Hepatocyte (in vitro differentiated cells): ENCODE data around the gene PLXDC1. TPM values are rescaled to one million over a fixed set of nuclear protein-coding genes. Genes with fewer than 3 reads are reported as not detected.
"Not testable (repeated sequence)": the region's sequence is repeated elsewhere in the genome, so short reads cannot be mapped to it uniquely, and the experiment has no call there.

Experiments used
- DNase-seq: peaks from one replicate; pipeline ENCODE4 v3.0.0-alpha.2; 2016; ENCODE audit warnings: low spot score
- H2AFZ ChIP-seq: fragments of 200-600 bp; sonication (generic); 2 replicates; pipeline ENCODE4 v1.6.0; 2016; ENCODE audit warnings: antibody characterized with exemption, mild to moderate bottlenecking
- H3K27ac ChIP-seq: fragments of 200-600 bp; sonication (generic); 2 replicates; pipeline ENCODE4 v1.5.1; 2016; ENCODE audit warnings: mild to moderate bottlenecking
- H3K27me3 ChIP-seq: fragments of 200-600 bp; sonication (generic); 2 replicates; pipeline ENCODE4 v1.6.1; 2016
- H3K36me3 ChIP-seq: fragments of 200-600 bp; sonication (generic); replicated peaks from 2 replicates; pipeline ENCODE4 v1.5.1; 2016; ENCODE audit warnings: low read depth; ENCODE audit not compliant: insufficient read depth
- H3K4me1 ChIP-seq: fragments of 200-600 bp; sonication (generic); 2 replicates; pipeline ENCODE4 v1.5.1; 2016; ENCODE audit warnings: mild to moderate bottlenecking, moderate library complexity; ENCODE audit not compliant: insufficient read depth
- H3K4me2 ChIP-seq: fragments of 200-600 bp; sonication (generic); 2 replicates; pipeline ENCODE4 v1.6.0; 2016
- H3K4me3 ChIP-seq: fragments of 200-600 bp; sonication (generic); 2 replicates; pipeline ENCODE4 v1.5.1; 2016; ENCODE audit warnings: mild to moderate bottlenecking
- H3K79me2 ChIP-seq: fragments of 200-600 bp; sonication (generic); 2 replicates; pipeline ENCODE4 v1.6.0; 2017; ENCODE audit warnings: mild to moderate bottlenecking
- H3K9me2 ChIP-seq: fragments of 200-600 bp; sonication (generic); replicated peaks from 2 replicates; pipeline ENCODE4 v1.6.0; 2017; ENCODE audit warnings: mild to moderate bottlenecking; ENCODE audit not compliant: insufficient read depth
- H3K9me3 ChIP-seq: fragments of 200-600 bp; sonication (generic); 2 replicates; pipeline ENCODE4 v1.5.1; 2016; ENCODE audit warnings: low read depth, mild to moderate bottlenecking
- H4K20me1 ChIP-seq: fragments of 200-600 bp; sonication (generic); 2 replicates; pipeline ENCODE4 v1.6.0; 2016; ENCODE audit warnings: mild to moderate bottlenecking; ENCODE audit not compliant: insufficient read depth, poor library complexity, severe bottlenecking
- EZH2 ChIP-seq: fragments of 200-600 bp; sonication (generic); IDR thresholded peaks from 2 replicates; pipeline ENCODE4 v1.6.1; 2016; ENCODE audit warnings: antibody characterized with exemption, mild to moderate bottlenecking, borderline replicate concordance
- EZH2phosphoT487 ChIP-seq: fragments of 200-600 bp; sonication (generic); IDR thresholded peaks from one replicate; pipeline ENCODE4 v1.6.1; 2018; ENCODE audit warnings: antibody characterized with exemption, mild to moderate bottlenecking, low read depth, moderate library complexity; ENCODE audit not compliant: unreplicated experiment, severe bottlenecking
- WGBS: methylation state at CpG from one replicate; pipeline ENCODE4 v1.1.6; 2016; ENCODE audit warnings: low lambda C conversion rate; ENCODE audit errors: missing lambda C conversion rate; 5-methylcytosine and 5-hydroxymethylcytosine counted together
- polyA plus RNA-seq: library from polyadenylated mRNA; unstranded; fragments of >200 nt; fragmentation: Nextera tagmentation; extraction: Ambion mirVana; gene quantifications from 2 replicates; pipeline ENCODE4 v1.2.1, GENCODE V29; 2016
- total RNA-seq: library from RNA; depleted of rRNA; stranded (reverse); fragments of >200 nt; gene quantifications from 2 replicates; pipeline ENCODE4 v1.2.3, GENCODE V29; 2014
- TF ChIP-seq, protein P1 (sequence below): fragments of 200-600 bp; sonication (generic); IDR thresholded peaks from 2 replicates; pipeline ENCODE4 v1.5.1; 2016; ENCODE audit warnings: antibody characterized with exemption, mild to moderate bottlenecking; ENCODE audit not compliant: poor library complexity

PLXDC1 gene
- total and polyA plus RNA-seq, 2 experiments from 2014 or later = 3.9 to 4.1 TPM

DNA sequence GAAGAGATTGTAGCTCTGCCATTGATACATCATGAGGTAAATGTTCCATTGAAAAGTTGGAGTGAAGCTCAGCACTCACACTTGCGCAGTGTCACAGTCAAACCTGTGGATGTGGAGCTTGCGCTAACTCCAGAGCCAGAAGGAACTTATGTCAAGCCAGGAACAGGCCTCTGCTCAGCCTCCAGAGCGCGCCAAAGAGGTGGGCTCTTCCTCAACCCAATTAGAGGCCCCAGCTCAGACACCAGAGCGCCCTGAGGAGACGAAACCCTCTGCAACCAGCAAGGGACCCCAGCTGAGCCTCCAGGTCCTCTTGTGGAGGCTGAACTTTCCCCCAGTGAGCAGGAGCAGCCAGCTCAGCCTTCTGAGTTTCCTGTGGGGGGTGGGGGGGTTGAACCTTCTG is 122.7 kb downstream of the PLXDC1 start:
- no peak overlapping the region for H3K27ac ChIP-seq
- no peak overlapping the region for H3K4me2 ChIP-seq
- TF ChIP-seq EZH2phosphoT487 (no peak), EZH2 (no peak)
- TF ChIP-seq, protein P1, sequence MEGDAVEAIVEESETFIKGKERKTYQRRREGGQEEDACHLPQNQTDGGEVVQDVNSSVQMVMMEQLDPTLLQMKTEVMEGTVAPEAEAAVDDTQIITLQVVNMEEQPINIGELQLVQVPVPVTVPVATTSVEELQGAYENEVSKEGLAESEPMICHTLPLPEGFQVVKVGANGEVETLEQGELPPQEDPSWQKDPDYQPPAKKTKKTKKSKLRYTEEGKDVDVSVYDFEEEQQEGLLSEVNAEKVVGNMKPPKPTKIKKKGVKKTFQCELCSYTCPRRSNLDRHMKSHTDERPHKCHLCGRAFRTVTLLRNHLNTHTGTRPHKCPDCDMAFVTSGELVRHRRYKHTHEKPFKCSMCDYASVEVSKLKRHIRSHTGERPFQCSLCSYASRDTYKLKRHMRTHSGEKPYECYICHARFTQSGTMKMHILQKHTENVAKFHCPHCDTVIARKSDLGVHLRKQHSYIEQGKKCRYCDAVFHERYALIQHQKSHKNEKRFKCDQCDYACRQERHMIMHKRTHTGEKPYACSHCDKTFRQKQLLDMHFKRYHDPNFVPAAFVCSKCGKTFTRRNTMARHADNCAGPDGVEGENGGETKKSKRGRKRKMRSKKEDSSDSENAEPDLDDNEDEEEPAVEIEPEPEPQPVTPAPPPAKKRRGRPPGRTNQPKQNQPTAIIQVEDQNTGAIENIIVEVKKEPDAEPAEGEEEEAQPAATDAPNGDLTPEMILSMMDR = no peak
- no peak for DNase-seq
- no peaks in the 10 kb centered on the region for H3K36me3 ChIP-seq
- no peaks in the 10 kb centered on the region for H4K20me1 ChIP-seq
- no peaks in the 10 kb centered on the region for H3K79me2 ChIP-seq
- no peaks in the 10 kb centered on the region for H3K9me3 ChIP-seq
- no peak overlapping the region for H2AFZ ChIP-seq
- WGBS = 95% methylated on average over 6 of the region's 6 CpGs
- no peaks in the 10 kb centered on the region for H3K27me3 ChIP-seq
- peaks cover 13% of the 10 kb centered on the region for H3K4me1 ChIP-seq
- no peaks in the 10 kb centered on the region for H3K9me2 ChIP-seq
- H3K4me3 ChIP-seq = no peak overlapping the region

DNA sequence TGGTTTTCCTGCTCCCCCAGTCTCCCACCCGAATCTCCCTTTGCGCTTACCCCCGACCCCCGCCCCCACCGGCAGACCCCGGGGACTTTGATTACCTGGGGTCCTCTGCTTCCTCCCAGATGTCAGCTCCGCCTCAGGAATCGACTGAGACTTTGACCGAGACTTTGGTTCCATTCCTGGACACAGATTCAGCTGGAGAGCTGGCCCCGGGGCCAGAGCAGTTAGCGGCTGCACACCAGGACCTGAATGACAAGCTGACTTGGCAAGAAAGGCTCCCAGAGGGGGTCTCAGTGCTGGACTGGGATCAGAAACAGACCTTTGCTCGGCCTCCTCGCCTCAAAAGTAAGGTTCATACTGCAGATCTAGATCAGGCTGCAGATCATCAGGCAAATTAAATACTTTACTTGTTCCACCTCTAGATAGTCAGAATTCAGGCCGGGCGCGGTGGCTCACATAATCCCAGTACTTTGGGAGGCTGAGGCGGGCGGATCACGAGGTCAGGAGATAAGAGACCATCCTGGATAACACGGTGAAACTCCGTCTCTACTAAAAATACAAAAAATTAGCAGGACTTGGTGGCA is 123.9 kb downstream of the PLXDC1 start:
- Histone ChIP-seq H4K20me1 (no peaks in the 10 kb centered on the region), H3K9me3 (no peaks in the 10 kb centered on the region), H3K27ac (no peak overlapping the region), H3K4me3 (peak overlapping the region; percentile 1), H3K79me2 (no peaks in the 10 kb centered on the region), H3K9me2 (no peaks in the 10 kb centered on the region), H3K27me3 (no peaks in the 10 kb centered on the region), H3K36me3 (no peaks in the 10 kb centered on the region), H2AFZ (peak overlapping the region; percentile 81), H3K4me2 (peak overlapping the region; percentile 97), H3K4me1 (peaks cover 13% of the 10 kb centered on the region)
- DNase-seq = peak; percentile 29
- 36% methylated on average over 15 of the region's 21 CpGs for WGBS
- TF ChIP-seq EZH2phosphoT487 (no peak), EZH2 (no peak)

DNA sequence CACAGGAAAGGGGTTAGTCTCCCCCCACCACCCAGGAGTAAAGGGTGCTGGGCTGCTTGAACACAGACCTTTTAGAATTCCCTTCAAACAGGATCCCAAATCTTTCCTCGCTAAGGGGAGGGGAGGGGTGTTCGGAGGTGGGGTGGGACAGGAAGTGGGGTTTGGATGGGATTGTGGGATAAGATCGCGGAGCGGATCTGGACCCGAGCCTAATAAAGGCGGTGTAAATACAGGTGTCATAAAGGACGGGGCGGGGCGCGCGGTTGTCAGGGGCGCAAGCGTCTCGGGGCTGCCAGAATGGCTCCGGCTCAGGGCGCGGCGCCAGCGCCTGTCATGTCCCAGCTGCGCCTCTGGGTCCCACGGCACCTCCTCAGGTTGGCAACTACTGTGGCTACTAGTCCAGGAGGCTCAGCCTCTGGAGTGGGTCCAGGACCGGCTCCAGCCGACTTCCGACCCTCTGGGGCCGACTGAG is 124.4 kb downstream of the PLXDC1 start:
- peak overlapping the region; percentile 1 for H3K4me3 ChIP-seq
- DNase-seq = peak; percentile 68
- TF ChIP-seq, protein P1 = no peak
- TF ChIP-seq EZH2 = no peak
- no peaks in the 10 kb centered on the region for H4K20me1 ChIP-seq
- H3K4me1 ChIP-seq = peaks cover 13% of the 10 kb centered on the region
- no peaks in the 10 kb centered on the region for H3K36me3 ChIP-seq
- peak overlapping the region; percentile 81 for H2AFZ ChIP-seq
- no peaks in the 10 kb centered on the region for H3K27me3 ChIP-seq
- WGBS = 5% methylated on average over 17 of the region's 26 CpGs
- H3K79me2 ChIP-seq = no peaks in the 10 kb centered on the region
- H3K9me2 ChIP-seq = no peaks in the 10 kb centered on the region
- no peaks in the 10 kb centered on the region for H3K9me3 ChIP-seq
- peak overlapping the region; percentile 97 for H3K4me2 ChIP-seq
- no peak overlapping the region for H3K27ac ChIP-seq

DNA sequence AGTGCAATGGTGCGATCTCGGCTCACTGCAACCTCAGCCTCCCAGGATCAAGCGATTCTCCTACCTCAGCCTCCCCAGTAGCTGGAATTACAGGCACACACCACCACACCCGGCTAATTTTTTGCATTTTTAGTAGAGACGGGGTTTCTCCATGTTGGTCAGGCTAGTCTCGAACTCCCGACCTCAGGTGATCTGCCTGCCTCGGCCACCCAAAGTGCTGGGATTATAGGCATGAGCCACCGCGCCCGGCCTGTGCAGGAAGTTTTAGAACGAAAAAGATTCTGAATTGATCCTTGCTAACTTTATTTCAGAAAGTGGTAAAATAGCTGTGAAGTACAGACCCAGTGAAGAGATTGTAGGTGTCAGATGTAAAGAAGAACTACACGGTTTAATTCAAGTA is 125.1 kb downstream of the PLXDC1 start:
- H3K79me2 ChIP-seq, H3K27ac ChIP-seq, H4K20me1 ChIP-seq, H3K9me3 ChIP-seq, H3K9me2 ChIP-seq, H3K4me3 ChIP-seq, DNase-seq, H2AFZ ChIP-seq, H3K36me3 ChIP-seq, H3K27me3 ChIP-seq: not testable (repeated sequence)
- Histone ChIP-seq H3K4me2 (peak overlapping the region; percentile 97), H3K4me1 (peaks cover 13% of the 10 kb centered on the region)
- 90% methylated on average over 13 of the region's 13 CpGs for WGBS
